HPDE6-E6E7 (cell line): ENCODE data around the gene ARHGAP28.
"Not testable (repeated sequence)": the region's sequence is repeated elsewhere in the genome, so short reads cannot be mapped to it uniquely, and the experiment has no call there.

Experiments used
- DNase-seq: peaks from one replicate; pipeline ENCODE4 v3.0.0; 2011; ENCODE audit warnings: missing footprints; ENCODE audit errors: extremely low spot score

ARHGAP28 gene

GRCh38 chr18:6819332-6819731 lies 89.8 kb downstream of the ARHGAP28 start:
- DNase-seq: no peak

- no peak for DNase-seq
These were observed 90.8 kb downstream of the ARHGAP28 start for GRCh38 chr18:6820314-6820713.

- DNase-seq: no peak
These were observed 91.8 kb downstream of the ARHGAP28 start for GRCh38 chr18:6821356-6821755.

- not testable (repeated sequence) for DNase-seq
These were observed 97.6 kb downstream of the ARHGAP28 start for GRCh38 chr18:6827161-6827560.

- not testable (repeated sequence) for DNase-seq
These were observed 98.0 kb downstream of the ARHGAP28 start for GRCh38 chr18:6827566-6827965.

- no peak for DNase-seq
These were observed 101.4 kb downstream of the ARHGAP28 start for GRCh38 chr18:6830916-6831315.

- no peak for DNase-seq
These were observed 105.8 kb downstream of the ARHGAP28 start for GRCh38 chr18:6835345-6835744.

GRCh38 chr18:6836331-6836730 lies 106.8 kb downstream of the ARHGAP28 start:
- no peak for DNase-seq

GRCh38 chr18:6837904-6838303 lies 108.4 kb downstream of the ARHGAP28 start:
- DNase-seq: no peak

- DNase-seq: no peak
These were observed 112.6 kb downstream of the ARHGAP28 start for GRCh38 chr18:6842081-6842480.

- no peak for DNase-seq
These were observed 113.8 kb downstream of the ARHGAP28 start for GRCh38 chr18:6843308-6843707.

- DNase-seq: not testable (repeated sequence)
These were observed 116.0 kb downstream of the ARHGAP28 start for GRCh38 chr18:6845521-6845920.

GRCh38 chr18:6850396-6850795 lies 120.9 kb downstream of the ARHGAP28 start:
- no peak for DNase-seq

GRCh38 chr18:6851480-6851879 lies 122.0 kb downstream of the ARHGAP28 start:
- no peak for DNase-seq

- DNase-seq: no peak
These were observed 125.3 kb downstream of the ARHGAP28 start for GRCh38 chr18:6854811-6855210.

GRCh38 chr18:6855767-6856166 lies 126.3 kb downstream of the ARHGAP28 start:
- no peak for DNase-seq

- DNase-seq: no peak
These were observed 127.8 kb downstream of the ARHGAP28 start for GRCh38 chr18:6857300-6857699.

GRCh38 chr18:6859676-6860422 lies 130.3 kb downstream of the ARHGAP28 start:
- DNase-seq: no peak

GRCh38 chr18:6860804-6861448 lies 131.4 kb downstream of the ARHGAP28 start:
- no peak for DNase-seq

GRCh38 chr18:6865251-6865650 lies 135.7 kb downstream of the ARHGAP28 start:
- no peak for DNase-seq

GRCh38 chr18:6866552-6867085 lies 137.1 kb downstream of the ARHGAP28 start:
- DNase-seq: no peak

- DNase-seq: no peak
These were observed 138.5 kb downstream of the ARHGAP28 start for GRCh38 chr18:6868033-6868432.

- DNase-seq: no peak
These were observed 142.1 kb downstream of the ARHGAP28 start for GRCh38 chr18:6871566-6871965.
